HL-60 (cell line): Measurements from ENCODE around the gene GNB2.

ENCODE experiments used
- DNase-seq, 2 experiments: peaks; one replicate each; pipeline ENCODE4 v3.0.0-alpha.2; 2010 to 2020; ENCODE audit warnings: low read depth in 1 of 2, low spot score in 1 of 2
- H3K27ac ChIP-seq: fragments of 250-450 bp; sonication (Bioruptor Pico); replicated peaks from 2 replicates; pipeline ENCODE4 v1.5.1; 2020; ENCODE audit warnings: mild to moderate bottlenecking, moderate library complexity
- H3K27me3 ChIP-seq: fragments of 250-450 bp; sonication (Bioruptor Pico); 2 replicates; pipeline ENCODE4 v1.5.1; 2021; ENCODE audit warnings: mild to moderate bottlenecking, moderate library complexity; ENCODE audit not compliant: insufficient read depth, poor library complexity, severe bottlenecking
- H3K4me3 ChIP-seq: replicated peaks from 2 replicates; pipeline ENCODE4 v1.5.1; 2011; ENCODE audit warnings: mild to moderate bottlenecking, control low read depth, low read length; ENCODE audit not compliant: insufficient read depth
- GABPA ChIP-seq: IDR thresholded peaks from 2 replicates; pipeline ENCODE4 v1.6.1; 2012; ENCODE audit warnings: low read depth
- POLR2AphosphoS5 ChIP-seq: IDR thresholded peaks from 2 replicates; pipeline ENCODE4 v1.6.1; 2012; ENCODE audit warnings: low read depth
- SPI1 ChIP-seq: IDR thresholded peaks from 2 replicates; pipeline ENCODE4 v1.6.1; 2012; ENCODE audit warnings: low read depth, mild to moderate bottlenecking, borderline replicate concordance
- TF ChIP-seq, protein P1 (sequence below): IDR thresholded peaks from 2 replicates; pipeline ENCODE4 v1.6.1; 2012; ENCODE audit warnings: low read depth; ENCODE audit not compliant: insufficient replicate concordance
- TF ChIP-seq, protein P2 (sequence below): IDR thresholded peaks from one replicate; pipeline ENCODE4 v1.5.1; 2011; ENCODE audit warnings: low read length, control low read depth, inconsistent platforms; ENCODE audit not compliant: insufficient read depth

The GNB2 gene

DNA sequence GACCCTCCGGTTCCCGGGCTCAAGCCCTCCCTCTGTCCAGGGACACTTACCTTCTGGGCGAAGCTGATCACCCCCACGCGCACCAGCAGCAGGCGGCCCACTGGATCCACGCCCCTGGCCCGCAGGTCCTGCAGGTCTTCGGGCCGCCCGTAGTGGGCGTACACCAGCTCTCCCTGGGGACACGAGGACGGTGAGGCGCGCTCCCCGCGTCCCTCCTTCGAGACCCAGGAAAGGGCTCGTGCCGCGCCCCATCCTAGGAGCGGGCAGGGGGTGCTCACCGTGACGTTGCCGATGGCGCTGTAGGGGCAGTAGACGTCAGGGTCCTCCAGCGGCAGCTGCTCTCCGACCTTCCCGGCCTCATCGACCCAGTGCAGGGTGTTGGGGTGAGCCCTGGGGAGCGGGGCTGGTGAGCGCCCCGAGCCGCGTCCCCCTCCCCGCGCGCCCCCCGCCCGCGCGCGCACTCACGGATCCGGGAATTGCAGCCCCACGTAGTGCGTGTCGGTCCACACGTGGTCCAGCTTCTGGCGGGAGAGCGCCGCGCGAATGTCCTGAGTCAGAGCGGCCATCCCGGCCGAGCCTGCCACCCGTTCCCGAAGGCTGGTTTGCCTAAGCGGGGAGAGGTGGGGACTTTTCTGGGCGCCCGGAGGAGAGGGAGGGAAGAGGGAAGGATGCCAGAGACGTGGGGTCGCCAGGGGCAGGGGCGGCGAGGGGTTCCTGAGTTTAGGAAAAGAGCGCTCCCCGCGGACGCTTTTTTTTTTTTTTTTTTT, 40.4 kb upstream of the GNB2 start:
- Histone ChIP-seq H3K4me3 (peak overlapping the region; percentile 70), H3K27me3 (no peaks in the 10 kb centered on the region), H3K27ac (peak overlapping the region; percentile 45; the same call in 1 of the 2 replicates)
- peak; percentile 63 to 70 for DNase-seq
- TF ChIP-seq, protein P1, sequence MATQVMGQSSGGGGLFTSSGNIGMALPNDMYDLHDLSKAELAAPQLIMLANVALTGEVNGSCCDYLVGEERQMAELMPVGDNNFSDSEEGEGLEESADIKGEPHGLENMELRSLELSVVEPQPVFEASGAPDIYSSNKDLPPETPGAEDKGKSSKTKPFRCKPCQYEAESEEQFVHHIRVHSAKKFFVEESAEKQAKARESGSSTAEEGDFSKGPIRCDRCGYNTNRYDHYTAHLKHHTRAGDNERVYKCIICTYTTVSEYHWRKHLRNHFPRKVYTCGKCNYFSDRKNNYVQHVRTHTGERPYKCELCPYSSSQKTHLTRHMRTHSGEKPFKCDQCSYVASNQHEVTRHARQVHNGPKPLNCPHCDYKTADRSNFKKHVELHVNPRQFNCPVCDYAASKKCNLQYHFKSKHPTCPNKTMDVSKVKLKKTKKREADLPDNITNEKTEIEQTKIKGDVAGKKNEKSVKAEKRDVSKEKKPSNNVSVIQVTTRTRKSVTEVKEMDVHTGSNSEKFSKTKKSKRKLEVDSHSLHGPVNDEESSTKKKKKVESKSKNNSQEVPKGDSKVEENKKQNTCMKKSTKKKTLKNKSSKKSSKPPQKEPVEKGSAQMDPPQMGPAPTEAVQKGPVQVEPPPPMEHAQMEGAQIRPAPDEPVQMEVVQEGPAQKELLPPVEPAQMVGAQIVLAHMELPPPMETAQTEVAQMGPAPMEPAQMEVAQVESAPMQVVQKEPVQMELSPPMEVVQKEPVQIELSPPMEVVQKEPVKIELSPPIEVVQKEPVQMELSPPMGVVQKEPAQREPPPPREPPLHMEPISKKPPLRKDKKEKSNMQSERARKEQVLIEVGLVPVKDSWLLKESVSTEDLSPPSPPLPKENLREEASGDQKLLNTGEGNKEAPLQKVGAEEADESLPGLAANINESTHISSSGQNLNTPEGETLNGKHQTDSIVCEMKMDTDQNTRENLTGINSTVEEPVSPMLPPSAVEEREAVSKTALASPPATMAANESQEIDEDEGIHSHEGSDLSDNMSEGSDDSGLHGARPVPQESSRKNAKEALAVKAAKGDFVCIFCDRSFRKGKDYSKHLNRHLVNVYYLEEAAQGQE = no peak
- TF ChIP-seq, protein P2, sequence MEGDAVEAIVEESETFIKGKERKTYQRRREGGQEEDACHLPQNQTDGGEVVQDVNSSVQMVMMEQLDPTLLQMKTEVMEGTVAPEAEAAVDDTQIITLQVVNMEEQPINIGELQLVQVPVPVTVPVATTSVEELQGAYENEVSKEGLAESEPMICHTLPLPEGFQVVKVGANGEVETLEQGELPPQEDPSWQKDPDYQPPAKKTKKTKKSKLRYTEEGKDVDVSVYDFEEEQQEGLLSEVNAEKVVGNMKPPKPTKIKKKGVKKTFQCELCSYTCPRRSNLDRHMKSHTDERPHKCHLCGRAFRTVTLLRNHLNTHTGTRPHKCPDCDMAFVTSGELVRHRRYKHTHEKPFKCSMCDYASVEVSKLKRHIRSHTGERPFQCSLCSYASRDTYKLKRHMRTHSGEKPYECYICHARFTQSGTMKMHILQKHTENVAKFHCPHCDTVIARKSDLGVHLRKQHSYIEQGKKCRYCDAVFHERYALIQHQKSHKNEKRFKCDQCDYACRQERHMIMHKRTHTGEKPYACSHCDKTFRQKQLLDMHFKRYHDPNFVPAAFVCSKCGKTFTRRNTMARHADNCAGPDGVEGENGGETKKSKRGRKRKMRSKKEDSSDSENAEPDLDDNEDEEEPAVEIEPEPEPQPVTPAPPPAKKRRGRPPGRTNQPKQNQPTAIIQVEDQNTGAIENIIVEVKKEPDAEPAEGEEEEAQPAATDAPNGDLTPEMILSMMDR = peak; percentile 13
- TF ChIP-seq GABPA = no peak

DNA sequence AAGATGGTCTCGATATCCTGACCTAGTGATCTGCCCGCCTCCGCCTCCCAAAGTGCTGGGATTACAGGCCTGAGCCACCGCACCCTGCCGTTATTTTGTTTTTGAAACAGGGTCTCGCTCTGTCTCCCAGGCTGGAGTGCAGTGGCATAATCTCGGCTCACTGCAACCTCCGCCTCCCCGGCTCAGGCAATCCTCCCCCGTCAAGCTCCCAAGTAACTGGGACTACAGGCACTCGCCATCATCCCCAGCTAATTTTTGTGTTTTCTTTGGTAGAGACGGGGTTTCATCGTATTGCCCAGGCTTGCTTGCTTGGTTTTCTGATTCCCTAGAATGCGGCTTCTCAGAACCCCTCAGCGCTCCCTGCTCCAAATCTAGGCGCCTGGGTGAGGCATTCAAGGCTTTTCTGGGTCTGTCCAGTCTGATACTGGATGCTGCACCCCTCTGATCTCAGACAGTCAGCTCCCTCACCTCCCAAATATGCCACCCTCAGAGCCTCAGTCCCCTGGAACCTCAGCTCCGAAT, 33.5 kb upstream of the GNB2 start:
- no peak overlapping the region for H3K4me3 ChIP-seq
- H3K27me3 ChIP-seq = no peaks in the 10 kb centered on the region
- no peak for TF ChIP-seq SPI1
- TF ChIP-seq, protein P2 = no peak
- TF ChIP-seq, protein P1 = no peak
- no peak for TF ChIP-seq POLR2AphosphoS5
- no peak for TF ChIP-seq GABPA
- H3K27ac ChIP-seq = no peak overlapping the region
- no peak for DNase-seq

DNA sequence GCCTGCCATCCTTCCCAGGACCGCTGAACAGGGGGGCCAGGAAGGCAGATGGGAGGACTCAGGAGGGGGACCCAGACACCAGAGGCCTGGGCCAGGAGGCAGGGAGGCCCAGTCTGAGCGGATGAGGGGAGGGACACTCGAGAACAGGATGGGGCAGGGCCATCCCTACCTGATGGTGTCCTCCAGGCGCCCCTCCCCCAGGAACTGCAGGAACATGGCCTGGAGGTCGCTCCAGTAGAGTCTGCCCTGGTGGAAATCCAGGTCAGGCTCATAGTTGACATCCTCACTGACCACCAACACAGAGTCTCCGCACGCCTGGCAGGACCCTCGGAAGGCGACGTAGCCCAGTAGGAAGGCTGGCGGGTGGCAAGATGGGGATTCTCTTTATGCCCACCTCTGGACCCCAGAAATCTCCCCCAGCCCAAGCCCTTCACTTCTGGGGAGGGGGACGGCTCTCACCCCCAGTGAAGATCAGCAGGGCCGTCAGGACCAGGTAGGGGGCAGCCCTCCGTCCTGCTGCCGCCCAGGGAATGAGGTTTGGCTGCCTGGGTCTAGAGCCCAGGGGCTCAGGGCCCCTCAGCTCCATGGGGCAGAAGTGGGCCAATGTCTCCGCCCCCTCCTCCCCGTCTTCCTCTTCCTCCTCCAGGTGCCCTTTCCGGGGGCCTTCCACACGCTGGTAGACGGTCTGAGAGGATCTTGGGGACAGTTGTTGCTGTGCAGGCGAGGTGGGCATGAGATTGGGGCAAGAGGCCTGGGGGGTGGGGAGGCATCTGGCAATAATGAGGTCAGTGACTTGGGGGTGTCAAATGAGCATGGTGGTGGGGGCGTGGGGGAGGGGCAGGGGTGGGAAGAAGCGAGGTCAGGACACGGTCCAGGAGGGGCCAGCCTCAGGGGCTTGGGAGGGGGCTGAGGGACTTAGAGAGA, 32.8 kb upstream of the GNB2 start:
- no peak for DNase-seq
- Histone ChIP-seq H3K4me3 (no peak overlapping the region), H3K27ac (no peak overlapping the region), H3K27me3 (no peaks in the 10 kb centered on the region)
- TF ChIP-seq SPI1 = no peak
- no peak for TF ChIP-seq GABPA
- TF ChIP-seq, protein P2 = no peak
- TF ChIP-seq, protein P1 = no peak
- TF ChIP-seq POLR2AphosphoS5 = no peak
